Measurements from ENCODE around the gene HARS1. TPM values are rescaled to one million over a fixed set of nuclear protein-coding genes. Genes with fewer than 3 reads are reported as not detected.

The HARS1 gene
- total and polyA plus RNA-seq, 3 donors from 2014 or later, result 58.7 to 73.4 (median 63.9) TPM

- H3K36me3 ChIP-seq (ENCODE audit: low read depth, missing control alignments), result no peaks in the 10 kb centered on the region
- no peaks in the 10 kb centered on the region for H3K9me3 ChIP-seq
- no peak overlapping the region for H3K4me3 ChIP-seq
- H3K27ac ChIP-seq, result no peak overlapping the region
- no peak for TF ChIP-seq POLR2A (IDR thresholded peaks at IDR 0.05)
- no peak for TF ChIP-seq CTCF (IDR thresholded peaks at IDR 0.05)
- intact Hi-C loops (cut with DNase I; ENCODE audit: low total_unique reads), result no loop called here
- no peaks in the 10 kb centered on the region for H3K27me3 ChIP-seq
- 92 to 93% methylated on average over 4 of the region's 4 CpGs for WGBS, 2 donors
- no peaks in the 10 kb centered on the region for H3K4me1 ChIP-seq
- no peak for DNase-seq
Observed at GRCh38 chr5:140674629-140675028, 16.5 kb downstream of the HARS1 start.

GRCh38 chr5:140674211-140674610 is 17.0 kb downstream of the HARS1 start:
- no peak for TF ChIP-seq POLR2A (IDR thresholded peaks at IDR 0.05)
- TF ChIP-seq CTCF (IDR thresholded peaks at IDR 0.05), result no peak
- no peaks in the 10 kb centered on the region for H3K4me1 ChIP-seq
- H3K36me3 ChIP-seq (ENCODE audit: low read depth, missing control alignments), result no peaks in the 10 kb centered on the region
- no peak for DNase-seq
- no peaks in the 10 kb centered on the region for H3K27me3 ChIP-seq
- intact Hi-C loops (cut with DNase I; ENCODE audit: low total_unique reads), result no loop called here
- peak overlapping the region in 1 of 2 donors; percentile 38 for H3K4me3 ChIP-seq
- 78 to 80% methylated on average over 2 of the region's 2 CpGs for WGBS, 2 donors
- no peak overlapping the region for H3K27ac ChIP-seq
- H3K9me3 ChIP-seq, result no peaks in the 10 kb centered on the region

GRCh38 chr5:140673187-140673976 is 17.8 kb downstream of the HARS1 start, which contains the start of gene DND1:
Gene DND1, minus strand, starts transcription at chr5:140673576. Its CDS starts 34 bp downstream, at chr5:140673542.
- TF ChIP-seq POLR2A (IDR thresholded peaks at IDR 0.05), result no peak
- no peak for TF ChIP-seq CTCF (IDR thresholded peaks at IDR 0.05)
- no peaks in the 10 kb centered on the region for H3K27me3 ChIP-seq
- H3K4me3 ChIP-seq, result peak within 1 kb of the TSS; percentile 38 to 39
- no peaks in the 10 kb centered on the region for H3K4me1 ChIP-seq
- intact Hi-C loops (cut with DNase I; ENCODE audit: low total_unique reads), result no loop called here
- DNase-seq, result peak; percentile 64
- no peaks in the 10 kb centered on the region for H3K9me3 ChIP-seq
- H3K27ac ChIP-seq, result peak within 1 kb of the TSS in 1 of 2 donors; percentile 24
- 68 to 72% methylated on average over 41 to 45 of the region's 45 CpGs for WGBS, 2 donors
- no peaks in the 10 kb centered on the region for H3K36me3 ChIP-seq (ENCODE audit: low read depth, missing control alignments)

- Histone ChIP-seq H3K27ac (no peak overlapping the region), H3K36me3 (ENCODE audit: low read depth, missing control alignments) (no peaks in the 10 kb centered on the region), H3K27me3 (no peaks in the 10 kb centered on the region), H3K9me3 (no peaks in the 10 kb centered on the region), H3K4me1 (no peaks in the 10 kb centered on the region), H3K4me3 (peak overlapping the region; percentile 38 to 39)
- WGBS, 2 donors, result 46 to 61% methylated on average over 15 to 70 of the region's 70 CpGs
- intact Hi-C loops (cut with DNase I; ENCODE audit: low total_unique reads), result no loop called here
- TF ChIP-seq CTCF (IDR thresholded peaks at IDR 0.05), result no peak
- TF ChIP-seq POLR2A (IDR thresholded peaks at IDR 0.05), result no peak
- peak; percentile 41 for DNase-seq
Observed at GRCh38 chr5:140672455-140673186, 18.5 kb downstream of the HARS1 start.
